CD4-positive, alpha-beta T cell treated with Interferon alpha-2 for 1 hour (primary cell): ENCODE measurements around the gene IZUMO2.
"Not testable (repeated sequence)": the region's sequence is repeated elsewhere in the genome, so short reads cannot be mapped to it uniquely, and the experiment has no call there.

Source experiments
- DNase-seq, 2 donors: peaks; one replicate each; pipeline ENCODE4 v3.0.0-alpha.2; 2020 to 2022

IZUMO2 gene

DNA sequence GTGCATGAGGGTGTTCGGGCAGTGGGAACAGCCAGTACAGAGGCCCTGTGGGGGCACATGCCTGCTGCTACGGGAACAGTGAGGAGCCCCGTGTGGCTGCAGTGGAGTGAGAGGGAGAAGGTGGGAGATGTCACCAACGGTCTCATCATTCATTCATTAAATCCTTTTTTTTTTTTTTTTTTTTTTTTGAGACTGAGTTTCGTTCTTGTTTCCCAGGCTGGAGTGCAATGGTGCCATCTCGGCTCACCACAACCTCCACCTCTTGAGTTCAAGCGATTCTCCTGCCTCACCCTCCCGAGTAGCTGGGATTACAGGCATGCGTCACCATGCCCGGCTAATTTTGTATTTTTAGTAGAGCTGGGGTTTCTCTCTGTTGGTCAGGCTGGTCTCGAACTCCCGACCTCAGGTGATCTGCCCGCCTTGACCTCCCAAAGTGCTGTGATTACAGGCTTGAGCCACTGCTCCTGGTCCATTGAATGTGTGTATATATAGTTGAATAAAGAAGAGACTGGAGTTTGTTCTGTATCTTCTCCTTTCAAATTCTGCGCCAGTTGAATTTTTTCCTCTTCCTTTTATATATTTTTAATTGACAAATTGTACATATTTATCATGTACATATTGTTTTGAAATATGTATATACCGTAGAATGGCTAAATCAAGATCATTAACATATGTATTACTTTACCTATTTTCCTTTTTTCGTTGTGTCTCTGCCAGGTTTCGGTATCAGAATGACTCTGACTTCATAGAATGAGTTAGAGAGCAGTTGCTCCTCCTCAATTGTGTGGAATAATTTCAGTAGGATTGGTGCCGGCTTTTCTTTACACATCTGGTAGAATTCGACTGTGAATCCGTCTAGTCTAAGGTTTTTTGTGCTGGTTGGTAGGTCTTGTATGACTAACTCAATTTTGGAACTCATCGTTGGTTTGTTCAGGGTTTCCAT, 28.0 kb downstream of the IZUMO2 start:
- not testable (repeated sequence) for DNase-seq

DNA sequence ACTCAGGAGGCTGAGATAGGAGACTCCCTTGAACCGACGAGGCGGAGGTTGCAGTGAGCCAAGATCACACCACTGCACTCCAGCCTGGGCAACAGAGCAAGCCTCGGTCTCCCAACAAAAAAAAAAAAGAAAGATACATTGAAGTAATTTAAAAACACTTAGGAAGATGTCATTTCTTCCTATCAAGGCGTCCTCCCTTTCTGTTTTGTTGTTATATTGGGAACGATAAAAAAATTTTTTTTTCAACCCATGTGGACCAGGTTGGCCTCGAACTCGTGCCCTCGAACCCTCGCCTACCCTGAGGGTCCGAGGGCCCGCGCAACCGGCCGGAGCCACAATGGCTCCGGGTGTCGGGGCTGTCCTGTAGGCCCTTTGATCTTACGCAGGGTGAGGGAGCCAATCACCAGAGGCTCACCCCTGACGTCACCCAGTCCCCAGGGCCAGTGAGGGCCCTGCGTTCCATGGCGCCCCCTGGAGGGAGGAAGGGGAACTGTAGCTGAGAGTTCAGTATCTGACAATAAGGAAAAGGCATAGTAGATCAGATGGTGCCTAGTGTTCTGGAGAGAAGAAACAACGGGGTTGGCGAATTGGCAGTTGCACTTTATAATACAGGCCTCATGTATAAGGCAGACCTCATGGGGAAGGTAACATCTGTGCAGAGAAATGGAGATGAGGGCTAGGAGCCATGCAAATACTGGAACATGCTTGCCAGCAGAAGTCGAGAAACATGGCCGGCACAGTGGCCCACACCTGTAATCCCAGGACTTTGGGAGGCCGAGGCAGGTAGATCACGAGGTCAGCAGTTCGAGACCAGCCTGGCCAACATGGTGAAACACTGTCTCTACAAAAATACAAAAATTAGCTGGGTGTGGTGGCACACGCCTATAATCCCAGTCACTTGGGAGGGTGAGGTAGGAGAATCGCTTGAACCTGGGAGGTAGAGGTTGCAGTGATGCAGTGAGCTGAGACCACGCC, 29.3 kb downstream of the IZUMO2 start:
- DNase-seq: not testable (repeated sequence)

DNA sequence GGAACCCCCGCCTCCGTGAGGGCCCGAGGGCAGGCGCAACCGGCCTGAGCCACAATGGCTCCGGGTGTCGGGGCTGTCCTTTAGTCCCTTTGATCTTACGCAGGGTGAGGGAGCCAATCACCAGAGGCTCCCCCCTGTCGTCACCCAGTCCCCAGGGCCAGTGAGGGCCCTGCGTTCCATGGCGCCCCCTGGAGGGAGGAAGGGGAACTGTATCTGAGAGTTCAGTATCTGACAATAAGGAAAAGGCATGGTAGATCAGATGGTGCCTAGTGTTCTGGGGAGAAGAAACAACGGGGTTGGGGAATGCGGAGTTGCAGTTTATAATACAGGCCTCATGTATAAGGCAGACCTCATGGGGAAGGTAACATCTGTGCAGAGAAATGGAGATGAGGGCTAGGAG, 59.1 kb downstream of the IZUMO2 start:
- not testable (repeated sequence) for DNase-seq

DNA sequence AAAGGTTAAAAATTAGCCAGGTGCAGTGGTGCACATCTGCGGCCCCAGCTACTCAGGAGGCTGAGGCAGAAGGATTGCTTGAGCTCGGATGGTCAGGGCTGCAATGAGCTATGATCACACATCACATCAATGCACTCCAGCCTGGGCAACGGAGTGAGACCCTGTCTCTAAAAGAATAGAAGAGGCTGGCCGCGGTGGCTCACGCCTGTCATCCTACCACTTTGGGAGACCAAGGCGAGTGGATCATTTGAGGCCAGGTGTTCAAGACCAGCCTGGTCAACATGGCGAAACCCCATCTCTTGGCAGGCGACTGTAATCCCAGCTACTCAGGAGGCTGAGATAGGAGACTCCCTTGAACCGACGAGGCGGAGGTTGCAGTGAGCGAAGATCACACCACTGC, 59.7 kb downstream of the IZUMO2 start:
- not testable (repeated sequence) for DNase-seq
